BE2C (cell line): Measurements from ENCODE around the gene CPLX1.
A peak's percentile ranks its signal among the peaks of the same experiment; 100 is the strongest.

Source experiments
- DNase-seq: peaks from one replicate; pipeline ENCODE4 v3.0.0-alpha.2; 2020
- H3K27me3 ChIP-seq: fragments of 250-450 bp; sonication (Bioruptor Pico); 2 replicates; pipeline ENCODE4 v1.5.1; 2020; ENCODE audit warnings: mild to moderate bottlenecking
- H3K36me3 ChIP-seq: fragments of 250-450 bp; sonication (Bioruptor Pico); 2 replicates; pipeline ENCODE4 v1.5.1; 2020; ENCODE audit warnings: mild to moderate bottlenecking
- H3K4me1 ChIP-seq: fragments of 250-450 bp; sonication (Bioruptor Pico); 2 replicates; pipeline ENCODE4 v1.5.1; 2020
- H3K4me3 ChIP-seq: 2 replicates; pipeline ENCODE4 v1.5.1; 2011; ENCODE audit warnings: low read depth, low read length
- H3K9me3 ChIP-seq: fragments of 250-450 bp; sonication (Bioruptor Pico); 2 replicates; pipeline ENCODE4 v1.5.1; 2020
- CTCF ChIP-seq: IDR thresholded peaks from 2 replicates; pipeline ENCODE4 v1.5.1; 2012; ENCODE audit warnings: mild to moderate bottlenecking, low read depth, low read length

The CPLX1 gene

GRCh38 chr4:743463-744211 is 82.3 kb downstream of the CPLX1 start:
- Histone ChIP-seq H3K9me3 (no peaks in the 10 kb centered on the region), H3K27me3 (no peaks in the 10 kb centered on the region), H3K4me1 (no peaks in the 10 kb centered on the region), H3K36me3 (peaks cover 17% of the 10 kb centered on the region), H3K4me3 (no peak overlapping the region)
- no peak for TF ChIP-seq CTCF
- no peak for DNase-seq

GRCh38 chr4:742742-743311 is 83.1 kb downstream of the CPLX1 start:
- peak; percentile 86 for DNase-seq

GRCh38 chr4:742096-742741 is 83.7 kb downstream of the CPLX1 start:
- Histone ChIP-seq H3K4me1 (no peaks in the 10 kb centered on the region), H3K27me3 (no peaks in the 10 kb centered on the region), H3K4me3 (no peak overlapping the region), H3K36me3 (peaks cover 15% of the 10 kb centered on the region), H3K9me3 (no peaks in the 10 kb centered on the region)
- TF ChIP-seq CTCF, result no peak
- DNase-seq, result no peak

More at GRCh38 chr4:742742-743311, 83.1 kb downstream of the CPLX1 start:
- Histone ChIP-seq H3K4me3 (no peak overlapping the region), H3K27me3 (no peaks in the 10 kb centered on the region), H3K9me3 (no peaks in the 10 kb centered on the region), H3K4me1 (no peaks in the 10 kb centered on the region), H3K36me3 (peaks cover 11% of the 10 kb centered on the region)
- peak; percentile 92 for TF ChIP-seq CTCF

GRCh38 chr4:740656-741282 is 85.2 kb downstream of the CPLX1 start:
- H3K4me1 ChIP-seq, result no peaks in the 10 kb centered on the region
- H3K9me3 ChIP-seq, result no peaks in the 10 kb centered on the region
- H3K27me3 ChIP-seq, result no peaks in the 10 kb centered on the region
- no peak for DNase-seq
- H3K36me3 ChIP-seq, result peaks cover 15% of the 10 kb centered on the region
- no peak for TF ChIP-seq CTCF
- no peak overlapping the region for H3K4me3 ChIP-seq

- H3K27me3 ChIP-seq, result no peaks in the 10 kb centered on the region
- no peaks in the 10 kb centered on the region for H3K4me1 ChIP-seq
- H3K9me3 ChIP-seq, result no peaks in the 10 kb centered on the region
- H3K4me3 ChIP-seq, result no peak overlapping the region
- DNase-seq, result no peak
- no peak for TF ChIP-seq CTCF
- H3K36me3 ChIP-seq, result peaks cover 23% of the 10 kb centered on the region
Measured at GRCh38 chr4:740011-740410, 85.9 kb downstream of the CPLX1 start.
